WTC11 (cell line): ENCODE data around the gene FZR1. TPM values are rescaled to one million over a fixed set of nuclear protein-coding genes. Genes with fewer than 3 reads are reported as not detected.

Source experiments
- ATAC-seq: fragments of 200-7000 bp; cut with Tn5 transposase; 2 replicates; pipeline ENCODE4 v1.10.0; 2021; ENCODE audit warnings: mild to moderate bottlenecking, moderate library complexity
- CTCF ChIA-PET: fragments of 300-600 bp; sonication (Branson Sonifier 250); formaldehyde crosslinking; loops from one replicate; lab custom pipeline; 2021; ENCODE audit warnings: antibody characterized with exemption; lab: Charles Lee
- POLR2A ChIA-PET: fragments of 350-600 bp; sonication (Branson Sonifier 250); formaldehyde crosslinking; loops from one replicate; lab custom pipeline; 2021; ENCODE audit warnings: antibody characterized with exemption; lab: Charles Lee
- DNase-seq: peaks from one replicate; pipeline ENCODE4 v3.0.0; 2021; ENCODE audit warnings: low spot score
- H3K27ac Mint-ChIP-seq: 2 replicates; pipeline ENCODE4 v1.8.0; 2021; ENCODE audit warnings: mixed read lengths
- H3K27me3 Mint-ChIP-seq: 2 replicates; pipeline ENCODE4 v1.8.0; 2021; ENCODE audit warnings: low read depth, mild to moderate bottlenecking, moderate library complexity, mixed read lengths
- H3K36me3 Mint-ChIP-seq: 2 replicates; pipeline ENCODE4 v1.8.0; 2021; ENCODE audit warnings: mixed read lengths
- H3K4me1 Mint-ChIP-seq: 2 replicates; pipeline ENCODE4 v1.8.0; 2022; ENCODE audit warnings: mixed read lengths
- H3K4me3 Mint-ChIP-seq: 2 replicates; pipeline ENCODE4 v1.8.0; 2021; ENCODE audit warnings: mild to moderate bottlenecking, moderate library complexity, mixed read lengths
- H3K9me3 Mint-ChIP-seq: 2 replicates; pipeline ENCODE4 v1.8.0; 2021; ENCODE audit warnings: mixed read lengths
- ATF6 ChIP-seq: sonication (generic); formaldehyde crosslinking; IDR thresholded peaks from 2 replicates; pipeline ENCODE4 v1.8.1; 2023; ENCODE audit warnings: mild to moderate bottlenecking, missing genetic modification reagents
- CDX4 ChIP-seq: fragments of 250-450 bp; sonication (Bioruptor Pico); IDR thresholded peaks from 2 replicates; pipeline ENCODE4 v1.9.0; 2021; ENCODE audit warnings: moderate library complexity, mild to moderate bottlenecking, inconsistent platforms, borderline replicate concordance
- CREM ChIP-seq: sonication (generic); formaldehyde crosslinking; IDR thresholded peaks from 2 replicates; pipeline ENCODE4 v1.8.1; 2022; ENCODE audit warnings: mild to moderate bottlenecking, missing genetic modification reagents, moderate library complexity
- E2F1 ChIP-seq: sonication (generic); formaldehyde crosslinking; IDR thresholded peaks from 2 replicates; pipeline ENCODE4 v1.8.0; 2022; ENCODE audit warnings: mild to moderate bottlenecking, missing genetic modification reagents
- E2F5 ChIP-seq: sonication (generic); formaldehyde crosslinking; IDR thresholded peaks from 2 replicates; pipeline ENCODE4 v1.8.1; 2022; ENCODE audit warnings: mild to moderate bottlenecking, moderate library complexity, missing genetic modification reagents
- ETV6 ChIP-seq: sonication (generic); formaldehyde crosslinking; IDR thresholded peaks from 2 replicates; pipeline ENCODE4 v1.8.1; 2022; ENCODE audit warnings: mild to moderate bottlenecking, missing genetic modification reagents
- FOXJ3 ChIP-seq: sonication (generic); formaldehyde crosslinking; IDR thresholded peaks from 2 replicates; pipeline ENCODE4 v1.9.0; 2021; ENCODE audit warnings: missing genetic modification reagents, mild to moderate bottlenecking, borderline replicate concordance
- NFYB ChIP-seq: sonication (generic); formaldehyde crosslinking; conservative IDR thresholded peaks from 2 replicates; pipeline ENCODE4 v1.8.0; 2022; ENCODE audit warnings: low read depth, missing genetic modification reagents
- NR2C2 ChIP-seq: sonication (generic); formaldehyde crosslinking; IDR thresholded peaks from 2 replicates; pipeline ENCODE4 v1.8.0; 2022; ENCODE audit warnings: mild to moderate bottlenecking, missing genetic modification reagents
- RELA ChIP-seq: sonication (generic); formaldehyde crosslinking; IDR thresholded peaks from 2 replicates; pipeline ENCODE4 v1.8.1; 2022; ENCODE audit warnings: missing genetic modification reagents, mild to moderate bottlenecking, borderline replicate concordance
- SOX15 ChIP-seq: fragments of 250-450 bp; sonication (Bioruptor Pico); IDR thresholded peaks from 2 replicates; pipeline ENCODE4 v1.9.0; 2021; ENCODE audit warnings: mild to moderate bottlenecking
- STAT6 ChIP-seq: sonication (generic); formaldehyde crosslinking; conservative IDR thresholded peaks from 2 replicates; pipeline ENCODE4 v1.8.1; 2023; ENCODE audit warnings: mild to moderate bottlenecking, low read depth, missing genetic modification reagents, moderate library complexity
- TEAD4 ChIP-seq: sonication (generic); formaldehyde crosslinking; IDR thresholded peaks from 2 replicates; pipeline ENCODE4 v1.8.0; 2022; ENCODE audit warnings: mild to moderate bottlenecking, missing genetic modification reagents
- TP53 ChIP-seq: sonication (generic); formaldehyde crosslinking; IDR thresholded peaks from 2 replicates; pipeline ENCODE4 v1.8.1; 2023; ENCODE audit warnings: mild to moderate bottlenecking, missing genetic modification reagents
- USF2 ChIP-seq: sonication (generic); formaldehyde crosslinking; IDR thresholded peaks from 2 replicates; pipeline ENCODE4 v1.8.1; 2023; ENCODE audit warnings: mild to moderate bottlenecking, missing genetic modification reagents, moderate library complexity
- ZBTB21 ChIP-seq: sonication (generic); formaldehyde crosslinking; IDR thresholded peaks from 2 replicates; pipeline ENCODE4 v1.8.1; 2023; ENCODE audit warnings: mild to moderate bottlenecking, missing genetic modification reagents, borderline replicate concordance
- ZBTB43 ChIP-seq: sonication (generic); formaldehyde crosslinking; IDR thresholded peaks from 2 replicates; pipeline ENCODE4 v1.8.1; 2023; ENCODE audit warnings: mild to moderate bottlenecking, missing genetic modification reagents
- ZMAT4 ChIP-seq: fragments of 250-450 bp; sonication (Bioruptor Pico); IDR thresholded peaks from 2 replicates; pipeline ENCODE4 v1.9.0; 2021; ENCODE audit warnings: mild to moderate bottlenecking
- ZNF219 ChIP-seq: sonication (generic); formaldehyde crosslinking; IDR thresholded peaks from 2 replicates; pipeline ENCODE4 v1.8.0; 2023; ENCODE audit warnings: missing genetic modification reagents, mild to moderate bottlenecking, borderline replicate concordance
- total RNA-seq: library from RNA; stranded (reverse); gene quantifications from 3 replicates; pipeline ENCODE4 v1.2.3, GENCODE V29; 2021

FZR1 gene
- total RNA-seq, 1 experiment from 2014 or later, result 60.8 TPM

- peaks cover 16% of the 10 kb centered on the region for H3K36me3 Mint-ChIP-seq
- CTCF ChIA-PET, result interaction anchor here (2.2 to 2.3 kb wide), 2 partner anchors 11 to 17 kb away, joined by 13 to 31 read pairs; no protein-coding TSS in a partner anchor
- no peak for TF ChIP-seq ZMAT4 (CRISPR knock-in tag)
- no peak for TF ChIP-seq ZBTB21 (CRISPR knock-in tag)
- no peak for TF ChIP-seq FOXJ3 (CRISPR knock-in tag)
- TF ChIP-seq ZBTB43 (CRISPR knock-in tag), result no peak
- no peak for TF ChIP-seq E2F5 (CRISPR knock-in tag)
- TF ChIP-seq RELA (CRISPR knock-in tag), result no peak
- no peak for TF ChIP-seq ATF6 (CRISPR knock-in tag)
- TF ChIP-seq NR2C2, result no peak
- TF ChIP-seq CDX4 (CRISPR knock-in tag), result no peak
- TF ChIP-seq SOX15, result no peak
- TF ChIP-seq USF2, result no peak
- no peak for TF ChIP-seq TP53 (CRISPR knock-in tag)
- TF ChIP-seq NFYB (CRISPR knock-in tag), result no peak
- TF ChIP-seq E2F1 (CRISPR knock-in tag), result no peak
- no peak for TF ChIP-seq STAT6 (CRISPR knock-in tag)
- no peak for TF ChIP-seq CREM (CRISPR knock-in tag)
- TF ChIP-seq ETV6 (CRISPR knock-in tag), result no peak
- TF ChIP-seq ZNF219 (CRISPR knock-in tag), result no peak
- no peak for TF ChIP-seq TEAD4 (CRISPR knock-in tag)
- H3K4me1 Mint-ChIP-seq, result no peaks in the 10 kb centered on the region
- no peaks in the 10 kb centered on the region for H3K27me3 Mint-ChIP-seq
- DNase-seq (no peak), ATAC-seq (no peak)
- H3K27ac Mint-ChIP-seq, result no peak overlapping the region
- no peaks in the 10 kb centered on the region for H3K9me3 Mint-ChIP-seq
- POLR2A ChIA-PET, result interaction anchor here (0.6 kb wide), 1 partner anchor 353 kb away, joined by 3 read pairs; no protein-coding TSS in a partner anchor
- H3K4me3 Mint-ChIP-seq, result no peak overlapping the region
Observed at GRCh38 chr19:3528080-3528479, 22.0 kb downstream of the FZR1 start.
